ENCODE results near the gene TFIP11.
A peak's percentile ranks its signal among the peaks of the same experiment; 100 is the strongest.

The TFIP11 gene

DNA sequence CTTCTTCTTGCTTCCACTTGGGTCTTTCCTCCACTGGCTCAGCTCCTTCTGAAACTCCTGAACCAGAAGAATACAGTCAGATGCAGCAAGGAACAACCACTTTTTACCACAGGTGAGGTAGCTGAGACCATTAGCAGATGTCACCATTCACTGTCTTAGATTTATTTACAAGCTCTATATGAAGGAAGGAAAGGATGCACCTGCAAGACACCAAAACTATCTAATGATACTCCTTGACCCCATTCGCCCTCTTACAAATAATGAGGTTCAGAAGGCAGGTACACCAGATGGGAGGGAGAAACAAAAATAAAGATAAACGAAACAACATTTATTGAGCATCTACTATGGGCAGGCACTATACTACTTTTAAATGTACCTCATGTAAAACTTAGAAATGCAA, 10.3 kb downstream of the TFIP11 start:
- ChIA-PET POLR2A (no interaction called here), CTCF (interaction anchor here (0.6 to 1.9 kb wide), 11 partner anchors 9 to 177 kb away, joined by 3 to 12 read pairs (median 4); no protein-coding TSS in a partner anchor)
- Histone ChIP-seq H3K9me3 (ENCODE audit: control insufficient read depth, insufficient read depth, low read depth, low read length) (no peaks in the 10 kb centered on the region), H3K36me3 (ENCODE audit: control insufficient read depth in 2 of 2, insufficient read depth in 1 of 2, low read length in 2 of 2) (peaks cover 63 to 87% of the 10 kb centered on the region in 2 experiments), H3K4me1 (ENCODE audit: control insufficient read depth, insufficient read depth, low read length) (no peaks in the 10 kb centered on the region), H3K27ac (ENCODE audit: extremely low read depth, low read depth, low read length) (no peak overlapping the region), H3K4me3 (ENCODE audit: low read depth, low read length) (no peak overlapping the region)
- TF ChIP-seq ZNF664 (tag by site-specific recombination; IDR thresholded peaks at IDR 0.05) (peak; percentile 57; the same call in 1 of the 2 replicates), OVOL3 (tag by site-specific recombination; IDR thresholded peaks at IDR 0.05) (no peak)

DNA sequence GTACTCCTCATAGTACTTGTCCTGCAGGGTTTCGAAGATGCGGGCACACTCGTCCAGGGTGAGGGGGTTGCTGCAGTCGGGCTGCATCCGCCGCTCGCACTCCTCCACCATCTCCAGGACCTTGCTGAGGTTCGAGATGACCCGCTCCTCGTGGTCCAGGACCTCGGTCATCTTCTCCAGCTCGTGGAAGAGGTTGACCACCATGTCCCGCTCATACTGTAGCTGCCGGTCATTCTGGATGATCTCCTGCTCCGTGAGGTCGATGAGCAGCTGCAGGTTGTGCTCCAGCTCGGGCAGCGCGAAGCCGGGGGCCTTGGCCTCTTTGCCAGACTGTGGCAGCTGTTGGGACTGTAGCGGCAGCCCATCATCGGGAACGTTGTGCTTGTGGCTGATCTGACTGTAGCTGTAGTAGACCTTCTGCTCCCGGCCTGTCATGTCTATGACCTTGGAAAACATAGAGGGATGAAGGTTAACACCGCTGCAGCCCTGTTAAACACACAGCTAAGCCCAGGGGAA, 13.0 kb downstream of the TFIP11 start:
- ChIA-PET CTCF (interaction anchor here (0.6 kb wide), 1 partner anchor 37 kb away, joined by 3 read pairs; no protein-coding TSS in a partner anchor), POLR2A (no interaction called here)
- no peaks in the 10 kb centered on the region for H3K4me1 ChIP-seq (ENCODE audit: control insufficient read depth, insufficient read depth, low read length)
- H3K27ac ChIP-seq (ENCODE audit: extremely low read depth, low read depth, low read length), result no peak overlapping the region
- H3K4me3 ChIP-seq (ENCODE audit: low read depth, low read length), result no peak overlapping the region
- peaks cover 43 to 87% of the 10 kb centered on the region in 2 experiments for H3K36me3 ChIP-seq (ENCODE audit: control insufficient read depth in 2 of 2, insufficient read depth in 1 of 2, low read length in 2 of 2)
- H3K9me3 ChIP-seq (ENCODE audit: control insufficient read depth, insufficient read depth, low read depth, low read length), result no peaks in the 10 kb centered on the region
- TF ChIP-seq ZNF354C (tag by site-specific recombination; IDR thresholded peaks at IDR 0.05; ENCODE audit: borderline replicate concordance, low read depth) (no peak), ZNF530 (tag by site-specific recombination; IDR thresholded peaks at IDR 0.05; ENCODE audit: low read depth) (no peak), ZNF404 (tag by site-specific recombination; IDR thresholded peaks at IDR 0.05) (no peak), ZNF76 (tag by site-specific recombination; IDR thresholded peaks at IDR 0.05; ENCODE audit: borderline replicate concordance, low read depth) (no peak), MZF1 (tag by site-specific recombination; IDR thresholded peaks at IDR 0.05; ENCODE audit: borderline replicate concordance) (no peak), GLIS1 (tag by site-specific recombination; IDR thresholded peaks at IDR 0.05) (no peak), ZNF596 (tag by site-specific recombination; IDR thresholded peaks at IDR 0.05) (no peak), SP2 (tag by site-specific recombination; IDR thresholded peaks at IDR 0.05) (no peak), ZXDB (tag by site-specific recombination; IDR thresholded peaks at IDR 0.05) (no peak)
- TF ChIP-seq, protein P1, sequence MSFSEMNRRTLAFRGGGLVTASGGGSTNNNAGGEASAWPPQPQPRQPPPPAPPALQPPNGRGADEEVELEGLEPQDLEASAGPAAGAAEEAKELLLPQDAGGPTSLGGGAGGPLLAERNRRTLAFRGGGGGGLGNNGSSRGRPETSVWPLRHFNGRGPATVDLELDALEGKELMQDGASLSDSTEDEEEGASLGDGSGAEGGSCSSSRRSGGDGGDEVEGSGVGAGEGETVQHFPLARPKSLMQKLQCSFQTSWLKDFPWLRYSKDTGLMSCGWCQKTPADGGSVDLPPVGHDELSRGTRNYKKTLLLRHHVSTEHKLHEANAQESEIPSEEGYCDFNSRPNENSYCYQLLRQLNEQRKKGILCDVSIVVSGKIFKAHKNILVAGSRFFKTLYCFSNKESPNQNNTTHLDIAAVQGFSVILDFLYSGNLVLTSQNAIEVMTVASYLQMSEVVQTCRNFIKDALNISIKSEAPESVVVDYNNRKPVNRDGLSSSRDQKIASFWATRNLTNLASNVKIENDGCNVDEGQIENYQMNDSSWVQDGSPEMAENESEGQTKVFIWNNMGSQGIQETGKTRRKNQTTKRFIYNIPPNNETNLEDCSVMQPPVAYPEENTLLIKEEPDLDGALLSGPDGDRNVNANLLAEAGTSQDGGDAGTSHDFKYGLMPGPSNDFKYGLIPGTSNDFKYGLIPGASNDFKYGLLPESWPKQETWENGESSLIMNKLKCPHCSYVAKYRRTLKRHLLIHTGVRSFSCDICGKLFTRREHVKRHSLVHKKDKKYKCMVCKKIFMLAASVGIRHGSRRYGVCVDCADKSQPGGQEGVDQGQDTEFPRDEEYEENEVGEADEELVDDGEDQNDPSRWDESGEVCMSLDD (tag by site-specific recombination; IDR thresholded peaks at IDR 0.05), result no peak
- TF ChIP-seq, protein P2, sequence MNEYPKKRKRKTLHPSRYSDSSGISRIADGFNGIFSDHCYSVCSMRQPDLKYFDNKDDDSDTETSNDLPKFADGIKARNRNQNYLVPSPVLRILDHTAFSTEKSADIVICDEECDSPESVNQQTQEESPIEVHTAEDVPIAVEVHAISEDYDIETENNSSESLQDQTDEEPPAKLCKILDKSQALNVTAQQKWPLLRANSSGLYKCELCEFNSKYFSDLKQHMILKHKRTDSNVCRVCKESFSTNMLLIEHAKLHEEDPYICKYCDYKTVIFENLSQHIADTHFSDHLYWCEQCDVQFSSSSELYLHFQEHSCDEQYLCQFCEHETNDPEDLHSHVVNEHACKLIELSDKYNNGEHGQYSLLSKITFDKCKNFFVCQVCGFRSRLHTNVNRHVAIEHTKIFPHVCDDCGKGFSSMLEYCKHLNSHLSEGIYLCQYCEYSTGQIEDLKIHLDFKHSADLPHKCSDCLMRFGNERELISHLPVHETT (tag by site-specific recombination; IDR thresholded peaks at IDR 0.05), result no peak

DNA sequence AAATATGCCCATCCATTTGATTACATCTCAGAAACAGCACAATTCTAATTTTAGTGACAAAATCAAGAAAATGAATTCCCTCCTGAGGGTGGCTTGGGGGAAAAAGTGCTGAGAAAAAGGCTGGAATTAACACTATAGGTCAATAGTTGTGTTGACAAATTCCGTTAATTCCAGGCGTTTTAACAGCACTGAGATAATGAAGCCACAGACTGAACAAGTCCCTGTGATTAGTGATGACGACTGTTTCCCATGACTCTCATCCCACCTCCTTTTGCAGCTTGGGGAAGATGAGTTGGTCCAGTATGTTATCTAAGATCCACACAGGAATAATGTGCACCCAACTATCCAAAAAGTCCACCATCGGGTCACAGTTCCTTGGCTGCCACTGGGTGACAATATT, 15.8 kb downstream of the TFIP11 start:
- H3K36me3 ChIP-seq (ENCODE audit: control insufficient read depth in 2 of 2, insufficient read depth in 1 of 2, low read length in 2 of 2), result peaks cover 39 to 87% of the 10 kb centered on the region in 2 experiments

More for the DNA sequence above, 15.8 kb downstream of the TFIP11 start:
- Histone ChIP-seq H3K4me1 (ENCODE audit: control insufficient read depth, insufficient read depth, low read length) (no peaks in the 10 kb centered on the region), H3K4me3 (ENCODE audit: low read depth, low read length) (no peak overlapping the region), H3K27ac (ENCODE audit: extremely low read depth, low read depth, low read length) (no peak overlapping the region), H3K9me3 (ENCODE audit: control insufficient read depth, insufficient read depth, low read depth, low read length) (no peaks in the 10 kb centered on the region)
- CTCF ChIA-PET, result no interaction called here
- POLR2A ChIA-PET, result interaction anchor here (0.8 to 1.0 kb wide), 2 partner anchors 13 to 16 kb away, joined by 3 read pairs; partner anchors contain the start of genes HPS4, SRRD and TFIP11
- TF ChIP-seq, protein P3, sequence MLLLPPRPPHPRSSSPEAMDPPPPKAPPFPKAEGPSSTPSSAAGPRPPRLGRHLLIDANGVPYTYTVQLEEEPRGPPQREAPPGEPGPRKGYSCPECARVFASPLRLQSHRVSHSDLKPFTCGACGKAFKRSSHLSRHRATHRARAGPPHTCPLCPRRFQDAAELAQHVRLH (tag by site-specific recombination; IDR thresholded peaks at IDR 0.05), result no peak
- no peak for TF ChIP-seq ZNF701 (tag by site-specific recombination; IDR thresholded peaks at IDR 0.05)
- no peak for TF ChIP-seq ZNF776 (tag by site-specific recombination; IDR thresholded peaks at IDR 0.05; ENCODE audit: borderline replicate concordance)
- TF ChIP-seq ZNF629 (tag by site-specific recombination; IDR thresholded peaks at IDR 0.05), result no peak
- TF ChIP-seq ZNF292 (tag by site-specific recombination; IDR thresholded peaks at IDR 0.05; ENCODE audit: borderline replicate concordance, low read depth), result no peak
- TF ChIP-seq, protein P4, sequence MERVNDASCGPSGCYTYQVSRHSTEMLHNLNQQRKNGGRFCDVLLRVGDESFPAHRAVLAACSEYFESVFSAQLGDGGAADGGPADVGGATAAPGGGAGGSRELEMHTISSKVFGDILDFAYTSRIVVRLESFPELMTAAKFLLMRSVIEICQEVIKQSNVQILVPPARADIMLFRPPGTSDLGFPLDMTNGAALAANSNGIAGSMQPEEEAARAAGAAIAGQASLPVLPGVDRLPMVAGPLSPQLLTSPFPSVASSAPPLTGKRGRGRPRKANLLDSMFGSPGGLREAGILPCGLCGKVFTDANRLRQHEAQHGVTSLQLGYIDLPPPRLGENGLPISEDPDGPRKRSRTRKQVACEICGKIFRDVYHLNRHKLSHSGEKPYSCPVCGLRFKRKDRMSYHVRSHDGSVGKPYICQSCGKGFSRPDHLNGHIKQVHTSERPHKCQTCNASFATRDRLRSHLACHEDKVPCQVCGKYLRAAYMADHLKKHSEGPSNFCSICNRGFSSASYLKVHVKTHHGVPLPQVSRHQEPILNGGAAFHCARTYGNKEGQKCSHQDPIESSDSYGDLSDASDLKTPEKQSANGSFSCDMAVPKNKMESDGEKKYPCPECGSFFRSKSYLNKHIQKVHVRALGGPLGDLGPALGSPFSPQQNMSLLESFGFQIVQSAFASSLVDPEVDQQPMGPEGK (tag by site-specific recombination; IDR thresholded peaks at IDR 0.05), result no peak
- TF ChIP-seq BCL11A (tag by site-specific recombination; IDR thresholded peaks at IDR 0.05; ENCODE audit: low read depth), result no peak
- TF ChIP-seq, protein P5, sequence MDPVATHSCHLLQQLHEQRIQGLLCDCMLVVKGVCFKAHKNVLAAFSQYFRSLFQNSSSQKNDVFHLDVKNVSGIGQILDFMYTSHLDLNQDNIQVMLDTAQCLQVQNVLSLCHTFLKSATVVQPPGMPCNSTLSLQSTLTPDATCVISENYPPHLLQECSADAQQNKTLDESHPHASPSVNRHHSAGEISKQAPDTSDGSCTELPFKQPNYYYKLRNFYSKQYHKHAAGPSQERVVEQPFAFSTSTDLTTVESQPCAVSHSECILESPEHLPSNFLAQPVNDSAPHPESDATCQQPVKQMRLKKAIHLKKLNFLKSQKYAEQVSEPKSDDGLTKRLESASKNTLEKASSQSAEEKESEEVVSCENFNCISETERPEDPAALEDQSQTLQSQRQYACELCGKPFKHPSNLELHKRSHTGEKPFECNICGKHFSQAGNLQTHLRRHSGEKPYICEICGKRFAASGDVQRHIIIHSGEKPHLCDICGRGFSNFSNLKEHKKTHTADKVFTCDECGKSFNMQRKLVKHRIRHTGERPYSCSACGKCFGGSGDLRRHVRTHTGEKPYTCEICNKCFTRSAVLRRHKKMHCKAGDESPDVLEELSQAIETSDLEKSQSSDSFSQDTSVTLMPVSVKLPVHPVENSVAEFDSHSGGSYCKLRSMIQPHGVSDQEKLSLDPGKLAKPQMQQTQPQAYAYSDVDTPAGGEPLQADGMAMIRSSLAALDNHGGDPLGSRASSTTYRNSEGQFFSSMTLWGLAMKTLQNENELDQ (tag by site-specific recombination; IDR thresholded peaks at IDR 0.05; ENCODE audit: low read depth), result no peak

All from HEK293 (cell line).